GM19328 (cell line): ENCODE data around the gene MTAP.

Experiments used
- ATAC-seq: cut with Tn5 transposase; IDR thresholded peaks from one replicate; pipeline ENCODE4 v1.9.1; 2021; ENCODE audit warnings: mild to moderate bottlenecking, moderate library complexity; ENCODE audit not compliant: unreplicated experiment

MTAP gene

DNA sequence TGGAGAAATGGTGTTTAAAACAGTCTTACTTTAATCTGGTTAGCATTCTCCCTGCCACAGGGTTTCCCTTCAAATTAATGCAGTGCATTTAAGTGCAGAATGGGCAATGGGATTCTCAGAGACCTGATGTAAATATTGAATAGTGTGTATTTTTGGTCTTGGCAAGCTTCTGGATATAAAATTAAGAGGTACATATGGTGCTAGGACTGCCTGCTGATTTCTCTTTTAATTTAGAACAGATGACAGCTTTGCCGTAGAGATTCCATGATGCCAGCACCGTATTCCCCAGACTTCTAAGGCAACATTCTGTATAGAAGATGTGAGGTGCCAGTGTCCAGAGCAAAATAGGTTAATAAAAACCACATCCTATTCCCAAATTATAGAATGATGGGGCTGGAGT, 1.9 kb downstream of the MTAP start:
- ATAC-seq = no peak

- ATAC-seq = no peak
Measured at GRCh38 chr9:21804791-21805190, 2.4 kb downstream of the MTAP start.

DNA sequence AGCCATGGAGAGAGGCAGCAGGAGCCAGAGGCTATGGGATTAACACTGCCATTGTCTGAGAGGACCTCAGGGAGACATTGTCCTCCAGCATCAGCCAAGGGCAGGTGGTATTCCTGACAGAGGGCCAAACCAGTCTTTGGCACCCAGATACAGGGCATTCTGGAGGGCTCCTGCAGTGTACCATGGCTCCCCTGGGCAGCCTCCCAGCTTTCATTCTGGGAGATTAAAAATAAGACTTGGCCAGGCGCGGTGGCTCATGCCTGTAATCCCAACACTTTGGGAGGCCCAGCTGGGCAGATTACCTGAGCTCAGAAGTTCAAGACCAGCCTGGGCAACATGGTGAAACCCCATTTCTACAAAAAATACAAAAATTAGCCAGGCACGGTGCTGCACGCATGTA, 4.2 kb downstream of the MTAP start:
- no peak for ATAC-seq

DNA sequence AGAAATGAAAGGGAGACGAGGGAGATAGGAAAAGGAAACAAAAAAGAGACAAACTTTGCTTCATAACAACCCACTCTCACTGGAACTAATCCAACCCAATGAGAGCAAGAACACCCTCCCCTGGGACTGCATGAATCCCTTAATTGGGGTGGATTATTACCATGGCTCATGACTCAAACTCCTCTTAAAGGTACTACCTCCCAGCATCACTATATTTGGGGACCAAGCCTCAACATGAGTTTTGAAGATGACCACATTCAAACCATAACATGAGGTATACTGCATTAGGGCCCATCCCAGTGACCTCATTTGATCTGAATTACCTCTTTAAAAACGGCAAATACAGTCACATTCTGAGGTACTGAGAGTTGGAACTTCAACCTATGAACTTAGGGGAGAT, 8.0 kb downstream of the MTAP start:
- ATAC-seq = no peak

DNA sequence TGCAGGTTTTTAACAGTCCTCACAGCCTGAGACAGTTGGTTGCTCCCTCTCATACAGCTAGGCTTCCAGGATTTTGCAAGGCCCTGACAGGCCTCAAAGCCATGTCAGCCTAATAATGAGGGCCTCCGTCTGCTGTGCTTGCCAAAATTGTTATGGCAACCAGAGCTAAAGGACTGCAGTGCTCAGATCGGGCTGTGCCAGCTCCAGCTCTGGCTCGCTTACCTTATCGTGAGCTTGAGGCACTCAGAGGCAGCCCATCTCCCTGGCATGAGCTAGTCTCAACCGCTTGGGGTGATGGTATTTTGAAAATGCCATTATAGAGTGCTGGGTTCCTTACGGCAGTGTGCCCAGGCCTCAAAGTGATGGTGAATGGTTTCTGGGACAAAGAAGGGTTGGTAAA, 8.4 kb downstream of the MTAP start:
- ATAC-seq = no peak

DNA sequence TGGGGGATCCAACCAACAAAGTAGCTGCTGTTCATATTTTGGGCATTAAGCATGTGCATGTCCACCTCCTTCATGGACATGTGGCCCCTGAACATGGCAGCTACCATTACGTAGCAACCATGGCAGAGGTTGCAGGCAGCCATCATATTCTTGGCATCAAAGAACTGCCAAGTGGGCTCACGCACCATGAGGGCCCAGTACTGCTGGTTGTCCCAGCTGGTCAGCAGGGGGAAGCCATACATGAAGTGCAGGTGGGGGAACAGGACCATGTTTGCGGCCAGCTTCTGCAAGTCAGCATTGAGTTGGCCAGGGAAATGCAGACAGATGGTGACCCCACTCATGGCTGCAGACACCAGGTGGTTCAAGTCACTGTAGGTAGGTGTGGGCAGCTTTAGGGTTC, 9.5 kb downstream of the MTAP start:
- no peak for ATAC-seq

- no peak for ATAC-seq
Measured at GRCh38 chr9:21812415-21812814, 10.0 kb downstream of the MTAP start.

- ATAC-seq = peak; percentile 69
Measured at GRCh38 chr9:21812946-21813568, 10.6 kb downstream of the MTAP start.

DNA sequence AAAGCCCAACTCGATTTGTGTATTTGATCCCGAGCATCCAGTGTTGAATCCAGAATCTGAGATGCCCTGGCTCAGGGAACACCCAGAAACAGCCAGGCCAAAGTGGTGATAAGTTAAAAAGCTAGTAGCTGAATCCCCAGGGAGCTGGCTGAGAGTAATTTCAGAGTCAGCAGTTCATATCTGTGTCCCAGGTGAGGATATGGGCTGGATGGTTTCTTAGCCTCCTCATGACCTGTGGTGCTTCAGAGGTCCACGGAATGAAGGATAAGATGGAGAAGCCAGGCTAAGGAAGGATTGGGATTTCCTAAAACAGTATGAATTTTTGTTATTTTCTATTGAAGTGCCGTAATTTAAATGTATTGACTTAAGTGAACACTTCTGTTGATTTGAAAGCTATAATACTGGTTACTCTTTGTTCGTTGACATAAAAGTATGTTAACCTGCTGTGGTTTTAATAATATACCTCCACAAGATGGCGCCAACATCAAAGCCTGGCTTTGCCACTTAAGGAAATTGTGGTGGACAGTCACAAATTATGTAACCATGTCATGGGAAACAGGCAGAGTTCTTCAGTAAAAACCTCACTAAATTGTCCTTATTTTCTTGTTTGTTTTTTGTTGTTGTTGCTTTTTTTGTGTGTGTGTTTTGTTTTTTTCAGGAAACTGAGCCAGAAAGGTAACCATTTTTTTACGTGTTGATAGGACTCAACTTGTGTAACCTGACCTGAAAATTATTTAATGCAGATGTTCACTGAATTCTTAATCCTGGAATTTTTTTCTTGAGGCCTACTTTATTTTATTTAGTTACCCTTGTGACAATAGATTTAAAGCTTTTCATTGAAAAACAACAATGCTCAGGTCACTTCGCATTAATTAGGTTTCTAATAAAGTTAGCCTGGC, 11.4 kb downstream of the MTAP start:
- no peak for ATAC-seq

- ATAC-seq = no peak
Measured at GRCh38 chr9:21815643-21816042, 13.2 kb downstream of the MTAP start.

DNA sequence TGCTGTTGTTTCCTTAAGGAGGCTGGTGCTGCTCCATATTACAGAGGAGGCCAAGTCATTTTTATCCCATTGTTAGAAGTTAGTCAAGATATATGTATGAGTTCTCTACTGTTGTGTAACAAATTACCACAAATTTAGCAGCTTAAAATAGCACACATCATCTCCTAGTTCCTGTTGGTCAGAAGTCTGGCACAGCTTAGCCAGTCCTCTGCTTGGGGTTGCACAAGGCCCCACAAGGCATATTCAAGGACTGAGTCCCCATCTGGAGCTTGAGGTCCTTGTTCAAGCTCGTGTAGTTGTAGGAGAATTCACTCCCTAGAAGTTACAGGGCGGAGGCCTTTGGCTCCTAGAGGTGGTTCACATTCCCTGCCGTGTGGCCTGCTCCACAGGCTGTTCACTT, 14.7 kb downstream of the MTAP start:
- ATAC-seq = no peak

GRCh38 chr9:21825637-21826036, 23.2 kb downstream of the MTAP start:
- ATAC-seq = no peak

GRCh38 chr9:21828853-21829410, 26.5 kb downstream of the MTAP start:
- ATAC-seq = no peak

DNA sequence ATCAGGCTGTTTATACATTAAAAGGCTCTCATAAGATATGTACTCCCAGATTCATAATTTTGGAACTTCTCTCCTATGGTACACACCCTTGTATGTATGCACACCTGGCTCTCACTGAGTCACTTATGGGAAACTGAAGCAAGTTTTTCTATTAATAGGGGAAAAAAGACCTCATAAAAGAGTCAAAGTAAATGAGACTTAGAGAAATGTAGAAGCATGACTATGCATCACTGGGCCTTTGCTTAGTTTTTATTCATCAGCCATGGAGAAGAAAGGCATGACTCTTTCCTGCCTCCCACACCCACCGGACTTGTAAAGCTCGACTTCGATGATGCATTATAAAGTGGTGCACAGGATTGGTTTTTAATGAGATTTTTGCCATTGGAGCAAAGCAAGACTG, 28.2 kb downstream of the MTAP start:
- ATAC-seq = no peak

DNA sequence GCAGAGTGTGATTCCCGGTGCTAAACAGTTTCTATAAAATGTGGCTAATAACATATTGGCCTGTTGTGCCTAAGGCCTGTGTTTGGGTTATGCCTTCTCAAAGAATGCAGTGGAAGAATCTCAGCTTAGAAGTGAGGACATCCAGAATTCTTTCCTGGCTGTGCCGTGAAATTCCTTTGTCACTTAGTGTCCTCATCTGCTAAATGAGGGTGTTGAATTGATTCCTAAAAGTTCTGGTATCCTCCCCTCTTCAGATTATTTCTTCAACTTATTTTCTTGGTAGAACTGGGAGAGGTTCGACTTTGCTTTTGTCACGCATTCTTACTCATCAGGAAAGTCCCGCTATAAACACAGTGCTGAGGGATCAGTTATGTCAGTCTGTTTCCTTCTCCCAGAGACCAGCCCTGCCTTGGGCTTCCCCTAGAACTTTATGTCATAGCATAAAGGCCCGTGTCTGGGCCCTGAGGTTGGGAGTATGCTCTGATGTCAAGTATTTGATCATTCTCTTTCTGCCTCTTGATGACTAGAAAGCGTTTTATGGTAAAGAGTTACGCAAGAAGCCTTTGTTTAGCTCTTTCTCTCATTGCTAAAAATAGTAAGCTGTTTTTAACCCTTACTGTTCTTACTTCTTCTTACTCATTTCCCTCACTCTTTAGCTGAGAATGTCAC, 29.5 kb downstream of the MTAP start:
- ATAC-seq = peak; percentile 37

GRCh38 chr9:21833090-21833801, 30.8 kb downstream of the MTAP start:
- ATAC-seq = peak; percentile 76

DNA sequence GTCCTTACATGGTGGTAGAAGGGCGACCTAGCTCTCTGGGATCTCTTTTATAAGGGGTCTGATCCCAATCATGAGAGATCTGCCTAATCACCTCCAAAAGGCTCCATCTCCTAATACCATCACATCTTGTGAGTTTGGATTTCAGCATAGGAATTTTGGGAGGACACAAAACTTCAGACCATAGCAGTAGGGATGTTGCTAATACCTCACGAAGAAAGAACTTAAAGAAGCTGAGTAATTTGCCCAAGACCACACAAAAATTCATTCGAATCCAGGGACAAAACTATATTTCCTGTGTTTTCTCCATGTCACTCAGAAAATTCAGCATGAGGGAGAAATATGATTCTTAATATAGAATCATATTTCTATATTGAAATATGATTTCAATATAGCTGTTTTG, 32.7 kb downstream of the MTAP start:
- ATAC-seq = no peak

- no peak for ATAC-seq
Measured at GRCh38 chr9:21836437-21837161, 34.2 kb downstream of the MTAP start.

DNA sequence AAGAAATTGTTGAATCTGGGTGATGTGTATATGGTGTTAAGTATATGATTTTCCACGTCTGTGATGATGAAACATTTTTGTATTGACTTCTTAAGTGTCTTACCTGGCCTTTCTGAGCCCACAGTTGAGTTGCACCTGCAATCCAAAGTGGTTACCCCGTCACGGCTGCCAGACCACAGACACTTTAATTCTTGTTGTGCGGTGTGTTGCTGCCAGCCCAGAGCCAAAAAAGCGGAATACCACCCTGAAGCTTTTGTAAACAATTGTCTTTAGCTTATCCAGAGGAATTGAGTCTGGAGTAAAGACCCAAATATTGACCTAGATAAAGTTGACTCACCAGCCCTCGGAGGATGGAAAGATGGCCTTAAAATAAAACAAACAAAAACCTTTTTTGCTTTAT, 35.1 kb downstream of the MTAP start:
- ATAC-seq = no peak

DNA sequence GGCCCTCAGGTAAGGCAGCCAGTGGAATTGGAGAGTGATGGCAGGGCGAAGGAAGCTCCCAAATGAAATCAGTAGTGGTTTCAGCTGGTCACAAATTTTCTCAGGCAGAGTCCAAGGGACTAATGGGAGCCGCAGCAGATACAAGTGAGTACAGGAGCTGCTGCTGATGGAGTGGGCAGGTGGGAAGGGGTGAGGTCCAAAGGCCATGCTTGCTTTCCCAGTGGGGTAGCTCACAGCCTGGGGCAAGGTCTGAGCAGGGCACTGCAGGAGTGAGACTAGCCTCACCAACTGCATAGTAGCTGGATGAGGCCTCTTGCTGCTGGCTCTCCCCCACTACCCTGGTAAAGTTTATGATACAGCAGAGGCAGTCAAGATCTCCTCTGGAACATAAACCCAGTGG, 38.2 kb downstream of the MTAP start:
- ATAC-seq = no peak
